RWPE1 (cell line): ENCODE measurements around the gene PDGFB.

ENCODE experiments used
- CTCF ChIA-PET: fragments of 350-600 bp; sonication (Branson Sonifier 250); formaldehyde crosslinking; extraction: SDS; loops from one replicate; lab custom pipeline; 2021; lab: Yijun Ruan, JAX
- POLR2A ChIA-PET: fragments of 400-600 bp; formaldehyde crosslinking; extraction: SDS; loops from one replicate; lab custom pipeline; 2020; ENCODE audit warnings: antibody characterized with exemption; ENCODE audit not compliant: low non-redundant PET; lab: Yijun Ruan, JAX
- DNase-seq: peaks from one replicate; pipeline ENCODE4 v3.0.0; 2012; ENCODE audit warnings: low spot score
- H3K27ac ChIP-seq: fragments of 450-650 bp; 2 replicates; pipeline ENCODE4 v1.5.1; 2017
- TF ChIP-seq, protein P1 (sequence below): fragments of 450-650 bp; conservative IDR thresholded peaks from 2 replicates; pipeline ENCODE4 v1.5.1; 2017; ENCODE audit warnings: low read depth, mild to moderate bottlenecking

The PDGFB gene

GRCh38 chr22:39247361-39247760 is 2.6 kb upstream of the PDGFB start:
- ChIA-PET CTCF (no interaction called here), POLR2A (no interaction called here)
- no peak overlapping the region for H3K27ac ChIP-seq
- TF ChIP-seq, protein P1, sequence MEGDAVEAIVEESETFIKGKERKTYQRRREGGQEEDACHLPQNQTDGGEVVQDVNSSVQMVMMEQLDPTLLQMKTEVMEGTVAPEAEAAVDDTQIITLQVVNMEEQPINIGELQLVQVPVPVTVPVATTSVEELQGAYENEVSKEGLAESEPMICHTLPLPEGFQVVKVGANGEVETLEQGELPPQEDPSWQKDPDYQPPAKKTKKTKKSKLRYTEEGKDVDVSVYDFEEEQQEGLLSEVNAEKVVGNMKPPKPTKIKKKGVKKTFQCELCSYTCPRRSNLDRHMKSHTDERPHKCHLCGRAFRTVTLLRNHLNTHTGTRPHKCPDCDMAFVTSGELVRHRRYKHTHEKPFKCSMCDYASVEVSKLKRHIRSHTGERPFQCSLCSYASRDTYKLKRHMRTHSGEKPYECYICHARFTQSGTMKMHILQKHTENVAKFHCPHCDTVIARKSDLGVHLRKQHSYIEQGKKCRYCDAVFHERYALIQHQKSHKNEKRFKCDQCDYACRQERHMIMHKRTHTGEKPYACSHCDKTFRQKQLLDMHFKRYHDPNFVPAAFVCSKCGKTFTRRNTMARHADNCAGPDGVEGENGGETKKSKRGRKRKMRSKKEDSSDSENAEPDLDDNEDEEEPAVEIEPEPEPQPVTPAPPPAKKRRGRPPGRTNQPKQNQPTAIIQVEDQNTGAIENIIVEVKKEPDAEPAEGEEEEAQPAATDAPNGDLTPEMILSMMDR, result no peak
- DNase-seq, result no peak

GRCh38 chr22:39246690-39247332 is 2.0 kb upstream of the PDGFB start:
- H3K27ac ChIP-seq, result no peak overlapping the region
- CTCF ChIA-PET, result no interaction called here

DNA sequence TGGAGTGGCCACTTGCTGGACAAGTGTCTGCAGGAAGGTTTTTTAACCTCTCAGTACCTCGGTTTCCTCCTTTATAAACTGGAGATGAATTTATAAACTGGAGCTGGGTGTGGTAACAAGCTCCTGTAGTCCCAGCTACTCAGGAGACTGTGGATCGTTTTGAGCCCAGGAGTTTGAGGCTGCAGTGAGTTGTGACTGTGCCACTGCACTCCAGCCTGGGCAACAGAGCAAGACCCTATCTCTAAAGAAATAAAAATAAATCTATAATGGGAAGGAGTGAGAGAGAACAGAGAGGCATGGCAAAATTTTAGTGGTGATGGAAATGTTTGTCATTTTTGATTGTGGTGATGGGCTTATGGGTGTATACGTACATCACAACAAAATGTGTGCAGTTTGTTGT is 1.4 kb upstream of the PDGFB start:
- no peak for DNase-seq
- ChIA-PET CTCF (no interaction called here), POLR2A (no interaction called here)
- no peak overlapping the region for H3K27ac ChIP-seq
- TF ChIP-seq, protein P1, result no peak

More at GRCh38 chr22:39246690-39247332, 2.0 kb upstream of the PDGFB start:
- POLR2A ChIA-PET, result no interaction called here
- DNase-seq, result no peak
- TF ChIP-seq, protein P1, result no peak

DNA sequence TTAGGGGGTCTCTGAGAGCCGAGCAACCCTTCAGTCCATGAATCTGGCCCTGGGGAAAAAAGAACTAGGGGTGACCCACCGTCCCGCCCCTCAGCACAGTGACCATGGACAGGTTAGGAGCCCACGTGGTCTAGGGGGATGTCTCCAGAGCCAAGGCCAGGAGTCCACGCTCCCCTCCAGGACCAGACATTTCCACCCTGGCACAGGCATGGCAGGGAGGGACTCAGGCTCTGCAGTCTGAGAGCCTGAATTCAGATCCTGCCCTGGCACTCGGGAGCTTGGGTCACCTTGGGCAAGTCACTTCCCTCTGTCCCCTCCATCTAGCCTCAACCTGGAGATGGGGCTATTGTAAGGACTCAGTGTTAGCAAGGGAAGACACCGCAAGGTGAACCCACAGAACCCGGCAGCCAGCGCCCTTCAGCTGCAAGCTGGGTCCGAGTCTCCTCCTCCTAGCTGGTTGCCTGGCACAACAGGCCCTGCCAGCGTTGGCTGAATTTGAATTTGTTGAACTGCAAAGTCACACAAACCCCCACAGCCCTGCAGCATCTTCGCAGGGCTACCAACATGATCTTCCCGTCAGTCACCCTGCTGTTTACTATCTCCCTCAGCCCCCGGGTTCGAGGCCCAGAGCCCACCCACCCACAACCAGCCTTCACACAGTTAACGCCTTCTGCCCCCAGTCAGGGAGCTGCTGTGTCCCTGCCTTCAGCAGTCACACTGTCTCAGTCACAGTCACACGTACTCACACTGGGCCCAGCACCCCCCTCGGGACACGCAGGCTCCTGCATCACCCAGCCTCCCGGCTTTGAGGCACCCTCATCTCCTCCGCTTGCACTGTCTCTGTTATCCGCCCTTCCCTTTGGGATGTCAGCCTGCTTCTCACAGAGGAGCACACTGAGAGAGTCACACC is 603 bp upstream of the PDGFB start:
- TF ChIP-seq, protein P1, result no peak
- POLR2A ChIA-PET, result interaction anchor here (0.6 kb wide), 1 partner anchor 60 kb away, joined by 5 read pairs; no protein-coding TSS in a partner anchor
- CTCF ChIA-PET, result no interaction called here
- DNase-seq, result no peak
- no peak overlapping the region for H3K27ac ChIP-seq

- DNase-seq, result no peak
- CTCF ChIA-PET, result interaction anchor here (0.6 to 1.2 kb wide), 4 partner anchors 8 to 73 kb away, joined by 3 to 6 read pairs (median 4); no protein-coding TSS in a partner anchor
Observed at GRCh38 chr22:39244136-39244495, 666 bp downstream of the PDGFB start.

More at GRCh38 chr22:39244136-39244495, 666 bp downstream of the PDGFB start:
- TF ChIP-seq, protein P1, result no peak
- POLR2A ChIA-PET, result no interaction called here
- peak overlapping the region; percentile 90 for H3K27ac ChIP-seq
